Endothelial cell of umbilical vein (primary cell): Measurements from ENCODE around the gene APOBEC2. TPM values are rescaled to one million over a fixed set of nuclear protein-coding genes. Genes with fewer than 3 reads are reported as not detected.

Experiments
- BruUV-seq: library from RNA; stranded (reverse); fragments of 400-500 nt; replicated peaks from 2 replicates; lab custom pipeline; 2021; lab: Mats Ljungman, UMichigan
- CTCF ChIA-PET: fragments of 300-600, 350-600 bp; sonication (Branson Sonifier 250); formaldehyde crosslinking; loops from one replicate; lab custom pipeline; 2021; ENCODE audit warnings: antibody characterized with exemption, inconsistent platforms; lab: Charles Lee
- POLR2A ChIA-PET: fragments of 300-600, 350-600 bp; sonication (Branson Sonifier 250); formaldehyde crosslinking; loops from one replicate; lab custom pipeline; 2021; ENCODE audit warnings: antibody characterized with exemption, inconsistent platforms; lab: Charles Lee
- DNase-seq: peaks from one replicate; pipeline ENCODE4 v3.0.0-alpha.2; 2011; ENCODE audit warnings: low read depth, low spot score
- FAIRE-seq: peaks from 2 replicates; lab custom pipeline; 2011; peaks lifted over from hg19 to GRCh38; lab: Jason Lieb, UNC
- H2AFZ ChIP-seq: 2 replicates; pipeline ENCODE4 v1.6.0; 2012; ENCODE audit warnings: low read depth, low read length, control low read depth, inconsistent platforms
- H3K27ac ChIP-seq: 2 replicates; pipeline ENCODE4 v1.5.1; 2011; ENCODE audit warnings: low read depth, mild to moderate bottlenecking, control low read depth, low read length, moderate library complexity; ENCODE audit not compliant: insufficient read depth
- H3K27me3 ChIP-seq, 2 experiments: 2 replicates each; pipeline versions ENCODE4 v1.6.0 to v1.6.1; 2011; ENCODE audit warnings: low read length in 2 of 2, mixed read lengths in 1 of 2; ENCODE audit not compliant: control insufficient read depth in 2 of 2, insufficient read depth in 2 of 2
- H3K36me3 ChIP-seq, 2 experiments: 2 replicates in 1 of 2; 3 replicates in 1 of 2; pipeline ENCODE4 v1.5.1; 2011; ENCODE audit warnings: low read length in 2 of 2, mild to moderate bottlenecking in 1 of 2, moderate library complexity in 1 of 2; ENCODE audit not compliant: control insufficient read depth in 2 of 2, insufficient read depth in 2 of 2; ENCODE audit errors: extremely low read depth in 1 of 2
- H3K4me1 ChIP-seq: 3 replicates; pipeline ENCODE4 v1.5.1; 2011; ENCODE audit warnings: mild to moderate bottlenecking, low read length; ENCODE audit not compliant: control insufficient read depth, insufficient read depth; ENCODE audit errors: extremely low read depth
- H3K4me2 ChIP-seq: 2 replicates; pipeline ENCODE4 v1.6.1; 2011; ENCODE audit warnings: low read length, control low read depth, mixed read lengths; ENCODE audit not compliant: insufficient read depth
- H3K4me3 ChIP-seq, 3 experiments: fragments of 200-600 bp in 1 of 3; sonication (generic), shearing (Covaris generic) in 1 of 3; replicated peaks in 1 of 3; 2 replicates each; pipeline ENCODE4 v1.5.1; 2011 to 2016; ENCODE audit warnings: control low read depth in 3 of 3, low read length in 3 of 3, mild to moderate bottlenecking in 2 of 3, inconsistent platforms in 1 of 3, low read depth in 1 of 3, moderate library complexity in 1 of 3; ENCODE audit not compliant: insufficient read depth in 1 of 3
- H3K79me2 ChIP-seq: 2 replicates; pipeline ENCODE4 v1.6.0; 2012; ENCODE audit warnings: low read length, inconsistent platforms; ENCODE audit not compliant: control insufficient read depth, insufficient read depth
- H3K9ac ChIP-seq: replicated peaks from 2 replicates; pipeline ENCODE3; 2011; ENCODE audit warnings: low read length, control low read depth; ENCODE audit not compliant: insufficient read depth; ENCODE audit errors: extremely low read depth
- H3K9me1 ChIP-seq: replicated peaks from 3 replicates; pipeline ENCODE4 v1.6.0; 2011; ENCODE audit warnings: mild to moderate bottlenecking, low read length; ENCODE audit not compliant: control insufficient read depth, insufficient read depth; ENCODE audit errors: extremely low read depth
- H3K9me3 ChIP-seq: replicated peaks from 2 replicates; pipeline ENCODE4 v1.5.1; 2012; ENCODE audit warnings: low read length, inconsistent platforms; ENCODE audit not compliant: control insufficient read depth, insufficient read depth
- H4K20me1 ChIP-seq: replicated peaks from 2 replicates; pipeline ENCODE3; 2011; ENCODE audit warnings: mild to moderate bottlenecking, low read length; ENCODE audit not compliant: control insufficient read depth, insufficient read depth; ENCODE audit errors: extremely low read depth
- CTCF ChIP-seq, 2 donors: IDR thresholded peaks; 1 replicate in 1 of 2; 2 replicates in 1 of 2; pipeline ENCODE4 v1.5.1; 2011; ENCODE audit warnings: low read length in 2 of 2, mild to moderate bottlenecking in 2 of 2, moderate library complexity in 2 of 2, control low read depth in 1 of 2, inconsistent platforms in 1 of 2, low read depth in 1 of 2; ENCODE audit not compliant: insufficient read depth in 1 of 2; ENCODE audit errors: extremely low read depth in 1 of 2
- EZH2 ChIP-seq: IDR thresholded peaks from 2 replicates; pipeline ENCODE4 v1.6.1; 2012; ENCODE audit warnings: borderline replicate concordance, low read depth, mild to moderate bottlenecking, moderate library complexity, low read length, inconsistent platforms; ENCODE audit not compliant: severe bottlenecking
- FOS ChIP-seq: IDR thresholded peaks from 2 replicates; pipeline ENCODE4 v1.6.1; 2011; ENCODE audit warnings: mild to moderate bottlenecking, low read length, moderate library complexity, borderline replicate concordance; ENCODE audit not compliant: insufficient read depth
- GATA2 ChIP-seq: IDR thresholded peaks from 2 replicates; pipeline ENCODE4 v1.7.0; 2011; ENCODE audit warnings: low read depth, mild to moderate bottlenecking, moderate library complexity, mixed read lengths, low read length; ENCODE audit not compliant: insufficient read length, insufficient read depth
- JUN ChIP-seq: IDR thresholded peaks from 2 replicates; pipeline ENCODE4 v1.6.1; 2011; ENCODE audit warnings: borderline replicate concordance, low read depth; ENCODE audit not compliant: insufficient read length, insufficient read depth
- MAX ChIP-seq: IDR thresholded peaks from 2 replicates; pipeline ENCODE4 v1.6.1; 2011; ENCODE audit not compliant: insufficient read depth, insufficient read length
- MYC ChIP-seq: IDR thresholded peaks from one replicate; pipeline ENCODE4 v1.6.1; 2011; ENCODE audit warnings: mild to moderate bottlenecking, low read depth, low read length
- POLR2A ChIP-seq: IDR thresholded peaks from 2 replicates; pipeline ENCODE4 v1.6.1; 2012; ENCODE audit warnings: low read depth, mild to moderate bottlenecking, control low read depth, low read length
- POLR2AphosphoS5 ChIP-seq: IDR thresholded peaks from 2 replicates; pipeline ENCODE4 v1.6.1; 2012; ENCODE audit warnings: low read depth, mild to moderate bottlenecking, control low read depth, low read length, moderate library complexity; ENCODE audit not compliant: insufficient read depth
- dilution Hi-C: fragments of 300-500 bp; cut with MboI; formaldehyde crosslinking; loops from one replicate; pipeline ENCODE4 v1.15.0; 2019; ENCODE audit warnings: low sequenced_read_pairs; ENCODE audit not compliant: extremely low pct_ligation_motif_present
- intact Hi-C: fragments of 100-400 bp; cut with micrococcal nuclease; formaldehyde crosslinking; loops from one replicate; pipeline ENCODE4 v1.10.0; 2022
- polyA plus RNA-seq, 4 experiments: library from polyadenylated mRNA; depleted of rRNA in 3 of 4; stranded (reverse) in 3 of 4; unstranded in 1 of 4; fragments of >200 nt; gene quantifications; 2 replicates each; pipeline versions ENCODE4 v1.2.1 to v1.2.3, GENCODE V29; 2011 to 2012; ENCODE audit warnings: missing spikeins in 1 of 4
- total RNA-seq: library from RNA; stranded (reverse); gene quantifications from 2 replicates; pipeline ENCODE4 v1.2.3, GENCODE V29; 2021

Gene APOBEC2
- total and polyA plus RNA-seq, 2 donors (not counting 3 experiments of a cell fraction or from before 2014, with no cell fraction given): not detected

- Histone ChIP-seq H3K4me3 (no peak overlapping the region), H3K79me2 (peaks cover 6% of the 10 kb centered on the region), H3K4me1 (no peaks in the 10 kb centered on the region), H3K9ac (no peak overlapping the region), H3K27me3 (no peaks in the 10 kb centered on the region), H3K9me1 (no peaks in the 10 kb centered on the region), H2AFZ (no peak overlapping the region), H3K9me3 (no peaks in the 10 kb centered on the region), H4K20me1 (peaks cover 3% of the 10 kb centered on the region), H3K36me3 (peaks cover 16 to 37% of the 10 kb centered on the region in 2 experiments), H3K4me2 (no peak overlapping the region), H3K27ac (no peak overlapping the region)
- ChIA-PET POLR2A (no interaction called here), CTCF (interaction anchor here (1.0 to 1.8 kb wide), 2 partner anchors 10 to 94 kb away, joined by 5 to 8 read pairs; no protein-coding TSS in a partner anchor)
- DNase-seq (no peak), FAIRE-seq (no peak)
- BruUV-seq: no TSS peak
- TF ChIP-seq GATA2 (no peak), EZH2 (no peak), MAX (no peak), MYC (no peak), POLR2AphosphoS5 (no peak), FOS (no peak), CTCF (IDR thresholded peaks at IDR 0.05; ENCODE audit: extremely low read depth in 1 of 2, insufficient read depth in 1 of 2, low read depth in 1 of 2, low read length in 2 of 2) (no peak), POLR2A (no peak), JUN (no peak)
- dilution Hi-C loops: no loop called here
- intact Hi-C loops: no loop called here
Observed at GRCh38 chr6:41088451-41088850, 35.4 kb downstream of the APOBEC2 start.
